Measurements from ENCODE around the gene AP1G2. TPM values are rescaled to one million over a fixed set of nuclear protein-coding genes. Genes with fewer than 3 reads are reported as not detected.
"Not testable (repeated sequence)": the region's sequence is repeated elsewhere in the genome, so short reads cannot be mapped to it uniquely, and the experiment has no call there.

Gene AP1G2
- total and polyA plus RNA-seq, 2 of the 13 experiments (the other 11 are each of a cell fraction or from before 2014, with no cell fraction given), result 96.9 to 611 TPM

DNA sequence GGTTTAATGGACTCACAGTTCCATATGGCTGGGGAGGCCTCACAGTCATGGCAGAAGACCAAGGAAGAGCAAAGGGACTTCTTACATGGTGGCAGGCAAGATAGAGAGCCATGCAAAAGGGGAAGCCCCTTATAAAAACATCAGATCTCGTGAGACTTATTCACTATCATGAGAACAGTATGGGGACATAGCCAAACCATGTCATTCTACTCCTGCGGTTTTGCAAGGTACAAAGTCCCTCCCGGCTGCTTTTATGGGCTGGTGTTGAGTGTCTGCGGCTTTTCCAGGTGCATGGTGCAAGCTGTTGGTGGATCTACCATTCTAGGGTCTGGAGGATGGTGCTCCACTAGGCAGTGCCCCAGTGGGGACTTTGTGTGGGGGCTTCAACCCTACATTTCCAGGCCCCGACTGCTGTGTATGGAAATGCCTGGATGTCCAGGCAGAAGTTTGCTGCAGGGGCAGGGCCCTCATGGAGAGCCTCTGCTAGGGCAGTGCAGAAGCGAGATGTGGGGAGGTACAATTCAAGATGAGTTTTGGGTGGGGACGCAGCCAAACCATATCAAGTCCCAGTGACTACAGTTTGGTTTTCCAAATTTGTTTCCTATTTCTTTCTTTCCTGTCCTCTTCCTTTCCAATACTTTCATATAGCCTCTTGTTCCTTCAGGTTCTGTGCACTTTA lies 42.0 kb upstream of the AP1G2 start:
- H3K9me3 ChIP-seq (ENCODE audit: low read length); H4K20me1 ChIP-seq (ENCODE audit: insufficient read depth, low read length); H3K36me3 ChIP-seq (replicated peaks in 1 of 2; ENCODE audit: control insufficient read depth in 1 of 2, insufficient read depth in 2 of 2, low read length in 2 of 2); in situ Hi-C loops (cut with HindIII; ENCODE audit: extremely low pct_ligation_motif_present, low pct_unique_long_range_greater_than_20kb); H2AFZ ChIP-seq (ENCODE audit: low read length); H3K27me3 ChIP-seq (ENCODE audit: control insufficient read depth in 1 of 2, insufficient read depth in 2 of 2, low read length in 2 of 2); H3K79me2 ChIP-seq (ENCODE audit: insufficient read depth, low read length): not testable (repeated sequence)
- Histone ChIP-seq H3K27ac (ENCODE audit: extremely low read length, insufficient read depth, low read length) (peak overlapping the region; percentile 89), H3K4me3 (replicated peaks in 1 of 3; ENCODE audit: insufficient read depth in 1 of 3, low read depth in 2 of 3, low read length in 3 of 3) (peak overlapping the region in 2 of 3 experiments; percentile 33 to 54; a peak in 4 of 6 replicates), H3K4me1 (ENCODE audit: insufficient read depth, low read length) (peaks cover 96% of the 10 kb centered on the region), H3K4me2 (ENCODE audit: low read depth, low read length) (peak overlapping the region; percentile 86), H3K9ac (ENCODE audit: insufficient read depth, low read depth, low read length) (peak overlapping the region; percentile 54)
- peak; percentile 42 for FAIRE-seq
- intact Hi-C loops (cut with micrococcal nuclease; ENCODE audit: unreplicated experiment), result loop anchor here (1.0 to 5.0 kb wide), 3 partner anchors 7 to 483 kb away; partner anchors contain the start of gene PCK2
- TSS peak; percentile 79 for BruUV-seq (replicated peaks)
- ChIA-PET POLR2A (interaction anchor here (0.8 to 14.7 kb wide), 25 partner anchors 8 to 633 kb away, joined by 3 to 1105 read pairs (median 5); partner anchors contain the start of genes ACIN1, BCL2L2, C14orf119 and DHRS2), CTCF (ENCODE audit: low intra/inter-chr PET ratio, low total read pairs) (interaction anchor here (1.1 to 2.4 kb wide), 2 partner anchors 22 to 24 kb away, joined by 3 to 8 read pairs; no protein-coding TSS in a partner anchor)
- WGBS (ENCODE audit: low lambda C conversion rate), result 9% methylated on average over 7 of the region's 7 CpGs
- peak; percentile 75 for ATAC-seq
- peak; percentile 99 for DNase-seq (ENCODE audit: low spot score)
- TF ChIP-seq ZNF749 (CRISPR knock-in tag; IDR thresholded peaks at IDR 0.05; ENCODE audit: borderline replicate concordance) (peak; percentile 75; the same call in 1 of the 2 replicates), ZNF747 (CRISPR knock-in tag; IDR thresholded peaks at IDR 0.05; ENCODE audit: borderline replicate concordance) (peak; percentile 76), KLF9 (CRISPR knock-in tag; IDR thresholded peaks at IDR 0.05; ENCODE audit: low read depth) (0 out of 2 replicates have a peak, but pooled peaks have one; percentile 60), KAT8 (CRISPR knock-in tag; IDR thresholded peaks at IDR 0.05) (peak; percentile 86), ZKSCAN8 (CRISPR knock-in tag; IDR thresholded peaks at IDR 0.05; ENCODE audit: borderline replicate concordance) (peak; percentile 71), SKI (IDR thresholded peaks at IDR 0.05; ENCODE audit: partially characterized antibody) (peak; percentile 91), KMT2B (CRISPR knock-in tag; IDR thresholded peaks at IDR 0.05) (peak; percentile 59), NCOA5 (CRISPR knock-in tag; IDR thresholded peaks at IDR 0.05) (peak; percentile 47; the same call in 1 of the 2 replicates)
- TF ChIP-seq, protein P1, sequence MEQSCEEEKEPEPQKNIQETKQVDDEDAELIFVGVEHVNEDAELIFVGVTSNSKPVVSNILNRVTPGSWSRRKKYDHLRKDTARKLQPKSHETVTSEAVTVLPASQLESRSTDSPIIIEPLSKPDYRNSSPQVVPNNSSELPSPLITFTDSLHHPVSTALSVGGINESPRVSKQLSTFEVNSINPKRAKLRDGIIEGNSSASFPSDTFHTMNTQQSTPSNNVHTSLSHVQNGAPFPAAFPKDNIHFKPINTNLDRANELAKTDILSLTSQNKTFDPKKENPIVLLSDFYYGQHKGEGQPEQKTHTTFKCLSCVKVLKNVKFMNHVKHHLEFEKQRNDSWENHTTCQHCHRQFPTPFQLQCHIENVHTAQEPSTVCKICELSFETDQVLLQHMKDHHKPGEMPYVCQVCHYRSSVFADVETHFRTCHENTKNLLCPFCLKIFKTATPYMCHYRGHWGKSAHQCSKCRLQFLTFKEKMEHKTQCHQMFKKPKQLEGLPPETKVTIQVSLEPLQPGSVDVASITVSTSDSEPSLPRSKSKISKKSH (CRISPR knock-in tag; IDR thresholded peaks at IDR 0.05; ENCODE audit: borderline replicate concordance), result peak; percentile 91
- TF ChIP-seq, protein P2, sequence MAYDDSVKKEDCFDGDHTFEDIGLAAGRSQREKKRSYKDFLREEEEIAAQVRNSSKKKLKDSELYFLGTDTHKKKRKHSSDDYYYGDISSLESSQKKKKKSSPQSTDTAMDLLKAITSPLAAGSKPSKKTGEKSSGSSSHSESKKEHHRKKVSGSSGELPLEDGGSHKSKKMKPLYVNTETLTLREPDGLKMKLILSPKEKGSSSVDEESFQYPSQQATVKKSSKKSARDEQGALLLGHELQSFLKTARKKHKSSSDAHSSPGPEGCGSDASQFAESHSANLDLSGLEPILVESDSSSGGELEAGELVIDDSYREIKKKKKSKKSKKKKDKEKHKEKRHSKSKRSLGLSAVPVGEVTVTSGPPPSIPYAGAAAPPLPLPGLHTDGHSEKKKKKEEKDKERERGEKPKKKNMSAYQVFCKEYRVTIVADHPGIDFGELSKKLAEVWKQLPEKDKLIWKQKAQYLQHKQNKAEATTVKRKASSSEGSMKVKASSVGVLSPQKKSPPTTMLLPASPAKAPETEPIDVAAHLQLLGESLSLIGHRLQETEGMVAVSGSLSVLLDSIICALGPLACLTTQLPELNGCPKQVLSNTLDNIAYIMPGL (CRISPR knock-in tag; IDR thresholded peaks at IDR 0.05; ENCODE audit: borderline replicate concordance in 1 of 2, low read depth in 1 of 2), result peak; percentile 17 to 81; a peak in 1 of 4 replicates
- TF ChIP-seq, protein P3, sequence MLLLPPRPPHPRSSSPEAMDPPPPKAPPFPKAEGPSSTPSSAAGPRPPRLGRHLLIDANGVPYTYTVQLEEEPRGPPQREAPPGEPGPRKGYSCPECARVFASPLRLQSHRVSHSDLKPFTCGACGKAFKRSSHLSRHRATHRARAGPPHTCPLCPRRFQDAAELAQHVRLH (CRISPR knock-in tag; IDR thresholded peaks at IDR 0.05; ENCODE audit: borderline replicate concordance, low read depth), result peak; percentile 77
- TF ChIP-seq, protein P4, sequence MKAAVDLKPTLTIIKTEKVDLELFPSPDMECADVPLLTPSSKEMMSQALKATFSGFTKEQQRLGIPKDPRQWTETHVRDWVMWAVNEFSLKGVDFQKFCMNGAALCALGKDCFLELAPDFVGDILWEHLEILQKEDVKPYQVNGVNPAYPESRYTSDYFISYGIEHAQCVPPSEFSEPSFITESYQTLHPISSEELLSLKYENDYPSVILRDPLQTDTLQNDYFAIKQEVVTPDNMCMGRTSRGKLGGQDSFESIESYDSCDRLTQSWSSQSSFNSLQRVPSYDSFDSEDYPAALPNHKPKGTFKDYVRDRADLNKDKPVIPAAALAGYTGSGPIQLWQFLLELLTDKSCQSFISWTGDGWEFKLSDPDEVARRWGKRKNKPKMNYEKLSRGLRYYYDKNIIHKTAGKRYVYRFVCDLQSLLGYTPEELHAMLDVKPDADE (CRISPR knock-in tag; IDR thresholded peaks at IDR 0.05), result 0 out of 2 replicates have a peak, but pooled peaks have one; percentile 73
- TF ChIP-seq, protein P5, sequence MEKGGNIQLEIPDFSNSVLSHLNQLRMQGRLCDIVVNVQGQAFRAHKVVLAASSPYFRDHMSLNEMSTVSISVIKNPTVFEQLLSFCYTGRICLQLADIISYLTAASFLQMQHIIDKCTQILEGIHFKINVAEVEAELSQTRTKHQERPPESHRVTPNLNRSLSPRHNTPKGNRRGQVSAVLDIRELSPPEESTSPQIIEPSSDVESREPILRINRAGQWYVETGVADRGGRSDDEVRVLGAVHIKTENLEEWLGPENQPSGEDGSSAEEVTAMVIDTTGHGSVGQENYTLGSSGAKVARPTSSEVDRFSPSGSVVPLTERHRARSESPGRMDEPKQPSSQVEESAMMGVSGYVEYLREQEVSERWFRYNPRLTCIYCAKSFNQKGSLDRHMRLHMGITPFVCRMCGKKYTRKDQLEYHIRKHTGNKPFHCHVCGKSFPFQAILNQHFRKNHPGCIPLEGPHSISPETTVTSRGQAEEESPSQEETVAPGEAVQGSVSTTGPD (CRISPR knock-in tag; IDR thresholded peaks at IDR 0.05), result peak; percentile 89; the same call in 1 of the 2 replicates
